DOHH2 (cell line): ENCODE measurements around the gene SLC16A3.

ENCODE experiments used
- H3F3A ChIP-seq: fragments of 200-600 bp; sonication (generic), shearing (Covaris generic); 2 replicates; pipeline ENCODE4 v1.6.0; 2016; ENCODE audit warnings: antibody characterized with exemption, mild to moderate bottlenecking; ENCODE audit not compliant: control insufficient read depth, insufficient read depth
- H3K27ac ChIP-seq: fragments of 200-600 bp; sonication (generic); 2 replicates; pipeline ENCODE4 v1.5.1; 2014; ENCODE audit warnings: low read depth, mild to moderate bottlenecking, low read length, moderate library complexity
- H3K27me3 ChIP-seq: fragments of 200-600 bp; sonication (generic); 2 replicates; pipeline ENCODE4 v1.6.1; 2014; ENCODE audit warnings: mild to moderate bottlenecking, low read length, mixed read lengths; ENCODE audit not compliant: control insufficient read depth
- H3K36me3 ChIP-seq: fragments of 200-600 bp; sonication (generic); 2 replicates; pipeline ENCODE4 v1.6.1; 2014; ENCODE audit warnings: mild to moderate bottlenecking, low read length, moderate library complexity, mixed read lengths; ENCODE audit not compliant: control insufficient read depth
- H3K4me1 ChIP-seq: fragments of 200-600 bp; sonication (generic); 2 replicates; pipeline ENCODE4 v1.6.1; 2014; ENCODE audit warnings: mild to moderate bottlenecking, low read length, mixed read lengths; ENCODE audit not compliant: control insufficient read depth
- H3K4me2 ChIP-seq: fragments of 200-600 bp; sonication (generic); 2 replicates; pipeline ENCODE4 v1.6.0; 2014; ENCODE audit warnings: mild to moderate bottlenecking, low read length, moderate library complexity
- H3K4me3 ChIP-seq: fragments of 200-600 bp; sonication (generic); 2 replicates; pipeline ENCODE4 v1.5.1; 2014; ENCODE audit warnings: mild to moderate bottlenecking, low read length, mixed read lengths
- H3K79me2 ChIP-seq: fragments of 200-600 bp; sonication (generic); 2 replicates; pipeline ENCODE4 v1.6.1; 2014; ENCODE audit warnings: mild to moderate bottlenecking, low read length, mixed read lengths; ENCODE audit not compliant: control insufficient read depth
- H3K9me2 ChIP-seq: fragments of 200-600 bp; sonication (generic); replicated peaks from 2 replicates; pipeline ENCODE4 v1.6.1; 2014; ENCODE audit warnings: mild to moderate bottlenecking, low read length, mixed read lengths; ENCODE audit not compliant: control insufficient read depth
- H3K9me3 ChIP-seq: fragments of 200-600 bp; sonication (generic); 2 replicates; pipeline ENCODE4 v1.6.1; 2014; ENCODE audit warnings: antibody characterized with exemption, low read length, mixed read lengths; ENCODE audit not compliant: control insufficient read depth, insufficient read depth
- H4K20me1 ChIP-seq: fragments of 200-600 bp; sonication (generic); 2 replicates; pipeline ENCODE4 v1.6.0; 2014; ENCODE audit warnings: low read depth, mild to moderate bottlenecking, antibody characterized with exemption, low read length, moderate library complexity; ENCODE audit not compliant: control insufficient read depth, insufficient read depth
- CTCF ChIP-seq: fragments of 200-600 bp; sonication (generic); IDR thresholded peaks from one replicate; pipeline ENCODE4 v1.5.1; 2014; ENCODE audit warnings: antibody characterized with exemption, mild to moderate bottlenecking, low read depth, low read length; ENCODE audit not compliant: poor library complexity, severe bottlenecking
- EZH2phosphoT487 ChIP-seq: fragments of 200-600 bp; sonication (generic); IDR thresholded peaks from 2 replicates; pipeline ENCODE4 v1.6.1; 2017; ENCODE audit warnings: borderline replicate concordance, mild to moderate bottlenecking, antibody characterized with exemption, low read length, moderate library complexity, mixed read lengths

Gene SLC16A3

GRCh38 chr17:82228278-82228841 lies 482 bp upstream of the SLC16A3 start:
- Histone ChIP-seq H3K36me3 (peaks cover 4% of the 10 kb centered on the region; the same call in 1 of the 2 replicates), H3K27ac (0 out of 2 replicates have a peak overlapping the region, but pooled peaks have one; percentile 0), H3K4me1 (peaks cover 53% of the 10 kb centered on the region), H3K27me3 (peaks cover 41% of the 10 kb centered on the region), H4K20me1 (peaks cover 4% of the 10 kb centered on the region; the same call in 1 of the 2 replicates), H3K79me2 (peaks cover 4% of the 10 kb centered on the region; the same call in 1 of the 2 replicates), H3K4me3 (peak overlapping the region; percentile 82), H3K9me2 (no peaks in the 10 kb centered on the region), H3F3A (peaks cover 2% of the 10 kb centered on the region), H3K4me2 (peak overlapping the region; percentile 55), H3K9me3 (no peaks in the 10 kb centered on the region)
- TF ChIP-seq EZH2phosphoT487 (no peak), CTCF (no peak)

- Histone ChIP-seq H3K36me3 (peaks cover 4% of the 10 kb centered on the region; the same call in 1 of the 2 replicates), H3K79me2 (peaks cover 4% of the 10 kb centered on the region; the same call in 1 of the 2 replicates), H3F3A (peaks cover 6% of the 10 kb centered on the region), H3K4me1 (peaks cover 68% of the 10 kb centered on the region), H3K9me3 (no peaks in the 10 kb centered on the region), H3K4me2 (peak overlapping the region; percentile 57), H3K4me3 (peak overlapping the region; percentile 74), H3K27me3 (peaks cover 52% of the 10 kb centered on the region), H3K9me2 (no peaks in the 10 kb centered on the region), H4K20me1 (peaks cover 8% of the 10 kb centered on the region), H3K27ac (no peak overlapping the region)
- TF ChIP-seq EZH2phosphoT487: no peak
- no peak for TF ChIP-seq CTCF
Observed at GRCh38 chr17:82229698-82230608, 1.1 kb downstream of the SLC16A3 start.

DNA sequence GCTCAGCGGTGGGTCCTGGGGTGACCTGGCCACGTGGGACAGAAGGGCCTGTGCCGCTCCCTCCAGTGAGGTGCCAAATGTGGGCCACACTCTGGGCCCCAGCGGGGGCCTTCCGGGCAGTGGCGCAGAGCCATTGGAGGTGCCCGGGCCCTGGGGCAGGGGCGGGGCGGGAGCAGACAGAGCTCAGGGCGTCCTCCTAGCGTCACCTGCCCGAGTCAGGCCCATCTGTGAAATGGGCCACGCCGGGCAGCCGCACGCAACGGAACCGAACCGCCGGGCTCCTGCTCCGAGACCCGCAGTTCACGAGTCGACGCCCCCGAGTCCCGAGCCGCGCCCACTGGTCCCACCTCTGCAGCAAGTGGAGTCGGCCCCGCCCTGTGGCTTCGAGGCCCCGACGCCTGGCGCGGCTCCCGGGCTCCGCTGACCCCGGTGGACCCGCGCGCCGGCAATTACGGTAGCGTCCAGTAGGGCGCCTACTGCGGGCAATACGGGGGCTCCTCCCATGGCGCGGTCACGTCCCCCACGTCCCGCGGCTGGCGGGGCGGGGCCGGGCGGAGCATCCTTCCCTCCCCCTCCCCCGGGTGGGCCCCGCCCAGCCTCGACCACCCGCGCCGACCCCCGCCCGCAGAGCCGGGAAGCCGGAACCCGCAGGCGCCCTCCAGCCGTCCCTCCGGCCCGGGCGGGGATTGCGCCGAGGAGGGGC lies 1.9 kb downstream of the SLC16A3 start:
- Histone ChIP-seq H3K4me2 (peak overlapping the region; percentile 57), H3K9me3 (no peaks in the 10 kb centered on the region), H3K36me3 (peaks cover 4% of the 10 kb centered on the region; the same call in 1 of the 2 replicates), H3F3A (peaks cover 6% of the 10 kb centered on the region), H3K4me1 (peaks cover 69% of the 10 kb centered on the region), H3K27ac (no peak overlapping the region), H3K9me2 (no peaks in the 10 kb centered on the region), H3K27me3 (peaks cover 60% of the 10 kb centered on the region), H3K4me3 (peak overlapping the region; percentile 74), H3K79me2 (peaks cover 4% of the 10 kb centered on the region; the same call in 1 of the 2 replicates), H4K20me1 (peaks cover 14% of the 10 kb centered on the region)
- peak; percentile 47; the same call in 1 of the 2 replicates for TF ChIP-seq EZH2phosphoT487
- TF ChIP-seq CTCF: peak; percentile 26
